H1 (cell line): ENCODE results near the gene PBX1. TPM values are rescaled to one million over a fixed set of nuclear protein-coding genes. Genes with fewer than 3 reads are reported as not detected.

ENCODE experiments used
- CTCF ChIA-PET: fragments of 300-600 bp; sonication (Branson Sonifier 250); formaldehyde crosslinking; loops from one replicate; lab custom pipeline; 2021; ENCODE audit not compliant: partially characterized antibody; lab: Charles Lee
- POLR2A ChIA-PET: fragments of 300-600 bp; sonication (Branson Sonifier 250); formaldehyde crosslinking; loops from one replicate; lab custom pipeline; 2021; ENCODE audit warnings: inconsistent platforms; ENCODE audit not compliant: partially characterized antibody; lab: Charles Lee
- DNase-seq, 2 experiments: peaks; one replicate each; pipeline versions ENCODE4 v3.0.0 to v3.0.0-alpha.2; 2010 to 2022; ENCODE audit warnings: low spot score in 2 of 2, low read depth in 1 of 2, mixed read lengths in 1 of 2
- FAIRE-seq: peaks from 2 replicates; lab custom pipeline; 2011; peaks lifted over from hg19 to GRCh38; lab: Jason Lieb, UNC
- H2AFZ ChIP-seq: 2 replicates; pipeline ENCODE4 v1.8.1; 2012; ENCODE audit warnings: low read length, inconsistent platforms
- H2AK5ac ChIP-seq: 2 replicates; pipeline ENCODE4 v1.6.1; 2013; ENCODE audit warnings: low read depth, low read length
- H2BK120ac ChIP-seq: replicated peaks from 2 replicates; pipeline ENCODE3; 2013; ENCODE audit warnings: low read depth, low read length, inconsistent platforms
- H2BK12ac ChIP-seq: 2 replicates; pipeline ENCODE4 v1.6.1; 2013; ENCODE audit warnings: low read depth, low read length
- H2BK15ac ChIP-seq: 2 replicates; pipeline ENCODE4 v1.6.1; 2013; ENCODE audit warnings: low read length
- H2BK20ac ChIP-seq: 2 replicates; pipeline ENCODE4 v1.6.1; 2013; ENCODE audit warnings: low read length
- H2BK5ac ChIP-seq: 2 replicates; pipeline ENCODE4 v1.6.1; 2013; ENCODE audit warnings: low read depth, low read length
- H3K14ac ChIP-seq: 2 replicates; pipeline ENCODE4 v1.6.1; 2013; ENCODE audit warnings: inconsistent platforms; ENCODE audit not compliant: insufficient read length
- H3K18ac ChIP-seq: 2 replicates; pipeline ENCODE4 v1.6.1; 2013; ENCODE audit warnings: low read length; ENCODE audit errors: extremely low read depth
- H3K23ac ChIP-seq: 2 replicates; pipeline ENCODE4 v1.6.1; 2013; ENCODE audit warnings: inconsistent platforms; ENCODE audit not compliant: insufficient read length
- H3K23me2 ChIP-seq: 2 replicates; pipeline ENCODE4 v1.6.1; 2013; ENCODE audit warnings: low read depth, low read length
- H3K27ac ChIP-seq: 2 replicates; pipeline ENCODE4 v1.6.1; 2011; ENCODE audit warnings: low read depth, low read length, inconsistent platforms
- H3K27me3 ChIP-seq, 4 experiments: replicated peaks in 1 of 4; 1 replicate in 1 of 4; 2 replicates in 3 of 4; pipeline versions ENCODE4 v1.6.1 to v1.8.1; 2011 to 2013; ENCODE audit warnings: low read length in 3 of 4, mild to moderate bottlenecking in 3 of 4, inconsistent platforms in 2 of 4, mixed read lengths in 2 of 4, moderate library complexity in 1 of 4; ENCODE audit not compliant: control insufficient read depth in 3 of 4, insufficient read depth in 3 of 4; ENCODE audit errors: extremely low read depth in 1 of 4
- H3K36me3 ChIP-seq, 4 experiments: 2 replicates each; pipeline versions ENCODE4 v1.6.1 to v1.8.1; 2011 to 2013; ENCODE audit warnings: mild to moderate bottlenecking in 4 of 4, low read length in 3 of 4, moderate library complexity in 2 of 4, control low read depth in 1 of 4, inconsistent platforms in 1 of 4; ENCODE audit not compliant: insufficient read depth in 4 of 4, control insufficient read depth in 2 of 4
- H3K4ac ChIP-seq: replicated peaks from 2 replicates; pipeline ENCODE3; 2013; ENCODE audit warnings: low read length, low read depth, mixed read lengths, inconsistent platforms; ENCODE audit not compliant: insufficient read length
- H3K4me1 ChIP-seq, 4 experiments: replicated peaks in 1 of 4; 1 replicate in 1 of 4; 2 replicates in 3 of 4; pipeline versions ENCODE4 v1.6.1 to v1.8.1; 2011 to 2013; ENCODE audit warnings: low read length in 3 of 4, inconsistent platforms in 2 of 4, mixed read lengths in 1 of 4; ENCODE audit not compliant: insufficient read depth in 4 of 4, control insufficient read depth in 3 of 4
- H3K4me2 ChIP-seq, 2 experiments: 2 replicates each; pipeline versions ENCODE4 v1.6.1 to v1.8.1; 2011 to 2013; ENCODE audit warnings: low read depth in 2 of 2, low read length in 2 of 2, control low read depth in 1 of 2, inconsistent platforms in 1 of 2, mild to moderate bottlenecking in 1 of 2; ENCODE audit not compliant: insufficient read depth in 1 of 2
- H3K4me3 ChIP-seq, 4 experiments: fragments of 200-600, 300-600 bp in 1 of 4; sonication (generic), shearing (Covaris generic), sonication (Bioruptor Twin) in 1 of 4; 2 replicates each; pipeline versions ENCODE4 v1.5.1 to v1.8.1; 2011 to 2016; ENCODE audit warnings: low read length in 4 of 4, low read depth in 3 of 4, control low read depth in 2 of 4, inconsistent platforms in 2 of 4, mild to moderate bottlenecking in 2 of 4, mixed read lengths in 1 of 4, moderate library complexity in 1 of 4; ENCODE audit not compliant: insufficient read depth in 2 of 4; ENCODE audit errors: extremely low read depth in 1 of 4
- H3K56ac ChIP-seq: replicated peaks from 2 replicates; pipeline ENCODE3; 2013; ENCODE audit warnings: low read depth, mild to moderate bottlenecking, mixed read lengths, low read length, inconsistent platforms; ENCODE audit not compliant: insufficient read length
- H3K79me1 ChIP-seq: 2 replicates; pipeline ENCODE4 v1.6.1; 2013; ENCODE audit warnings: low read depth, low read length, control low read depth
- H3K79me2 ChIP-seq, 2 experiments: 2 replicates each; pipeline versions ENCODE4 v1.6.1 to v1.8.1; 2012 to 2013; ENCODE audit warnings: low read length in 2 of 2, mild to moderate bottlenecking in 2 of 2, inconsistent platforms in 1 of 2; ENCODE audit not compliant: insufficient read depth in 2 of 2, control insufficient read depth in 1 of 2
- H3K9ac ChIP-seq, 4 experiments: replicated peaks in 1 of 4; 1 replicate in 1 of 4; 2 replicates in 3 of 4; pipeline versions ENCODE4 v1.6.1 to v1.8.1; 2011 to 2013; ENCODE audit warnings: low read depth in 3 of 4, low read length in 3 of 4, control low read depth in 2 of 4, mild to moderate bottlenecking in 2 of 4, moderate library complexity in 2 of 4, inconsistent platforms in 1 of 4; ENCODE audit errors: extremely low read depth in 1 of 4
- H3K9me3 ChIP-seq, 2 experiments: 2 replicates each; pipeline versions ENCODE4 v1.6.1 to v1.8.1; 2012 to 2013; ENCODE audit warnings: mild to moderate bottlenecking in 2 of 2, moderate library complexity in 2 of 2, control low read depth in 1 of 2, inconsistent platforms in 1 of 2, low read depth in 1 of 2, low read length in 1 of 2, mixed read lengths in 1 of 2; ENCODE audit not compliant: insufficient read depth in 2 of 2
- H4K20me1 ChIP-seq, 2 experiments: replicated peaks in 1 of 2; 2 replicates each; pipeline versions ENCODE3 to v1.8.1; 2011 to 2013; ENCODE audit warnings: inconsistent platforms in 2 of 2, low read length in 2 of 2, mild to moderate bottlenecking in 1 of 2; ENCODE audit not compliant: insufficient read depth in 2 of 2, control insufficient read depth in 1 of 2
- H4K5ac ChIP-seq: 2 replicates; pipeline ENCODE4 v1.6.1; 2013; ENCODE audit warnings: low read length, low read depth, mixed read lengths, inconsistent platforms; ENCODE audit not compliant: insufficient read length
- H4K8ac ChIP-seq: 2 replicates; pipeline ENCODE4 v1.8.0; 2013; ENCODE audit warnings: mild to moderate bottlenecking, moderate library complexity, low read length, inconsistent platforms; ENCODE audit not compliant: insufficient read depth; ENCODE audit errors: extremely low read depth
- H4K91ac ChIP-seq: replicated peaks from 2 replicates; pipeline ENCODE3; 2013; ENCODE audit warnings: low read length, mixed read lengths, inconsistent platforms; ENCODE audit not compliant: insufficient read length
- FOSL1 ChIP-seq: IDR thresholded peaks from 2 replicates; pipeline ENCODE4 v1.6.1; 2011; ENCODE audit warnings: mild to moderate bottlenecking, low read depth, low read length, moderate library complexity; ENCODE audit not compliant: insufficient read depth
- HDAC2 ChIP-seq, 2 experiments: fragments of 300-600 bp in 1 of 2; sonication (generic) in 1 of 2; IDR thresholded peaks; 2 replicates each; pipeline ENCODE4 v1.6.1; 2011 to 2012; ENCODE audit warnings: low read depth in 2 of 2, low read length in 2 of 2, mild to moderate bottlenecking in 2 of 2, moderate library complexity in 2 of 2, borderline replicate concordance in 1 of 2, inconsistent platforms in 1 of 2
- WGBS, 2 experiments: shearing (Covaris generic) in 1 of 2; methylation state at CpG; one replicate each; pipeline versions ENCODE4 v1.1.6 to v1.1.7; 2013 to 2015; ENCODE audit warnings: low lambda C conversion rate in 2 of 2, mixed read lengths in 2 of 2, inconsistent platforms in 1 of 2, low coverage in 1 of 2, missing lambda C conversion rate in 1 of 2; ENCODE audit not compliant: insufficient replicate concordance in 2 of 2, insufficient coverage in 1 of 2, insufficient read length in 1 of 2; ENCODE audit errors: extremely low coverage in 1 of 2, missing lambda C conversion rate in 1 of 2; 5-methylcytosine and 5-hydroxymethylcytosine counted together
- polyA plus RNA-seq, 7 experiments: library from polyadenylated mRNA; depleted of rRNA in 3 of 7; stranded (reverse) in 5 of 7; unstranded in 2 of 7; fragments of >200 nt in 5 of 7; fragments of 200-250 nt in 2 of 7; gene quantifications; 1 replicate in 5 of 7; 2 replicates in 1 of 7; 4 replicates in 1 of 7; pipeline versions ENCODE4 v1.2.1 to v1.2.3, GENCODE V29; 2011 to 2013; ENCODE audit warnings: missing spikeins in 2 of 7, mixed read lengths in 2 of 7
- total RNA-seq: library from RNA; stranded (reverse); fragmentation: NEBNext Ultra II Directional; extraction: Animal tissue kit (Norgen Biotek cat#: 25700); gene quantifications from 2 replicates; pipeline ENCODE4 v1.2.1, GENCODE V29; 2021

The PBX1 gene
- total and polyA plus RNA-seq, 2 of the 8 experiments (the other 6 are each of a cell fraction or from before 2014, with no cell fraction given), result 87.4 to 124 TPM

GRCh38 chr1:164719676-164720439 lies 160.9 kb downstream of the PBX1 start:
- no peaks in the 10 kb centered on the region for H3K27me3 ChIP-seq
- no peak overlapping the region for H2BK15ac ChIP-seq
- TF ChIP-seq HDAC2 (IDR thresholded peaks at IDR 0.05; ENCODE audit: borderline replicate concordance in 1 of 2, low read depth in 2 of 2, low read length in 2 of 2), result no peak
- no peak for TF ChIP-seq FOSL1
- TF ChIP-seq, all 59 proteins: peak for 0
- Histone ChIP-seq H3K36me3 (no peaks in the 10 kb centered on the region), H4K91ac (no peak overlapping the region), H2BK5ac (no peak overlapping the region), H3K27ac (no peak overlapping the region), H2BK20ac (no peak overlapping the region), H4K5ac (no peak overlapping the region), H3K79me1 (peaks cover 11% of the 10 kb centered on the region; the same call in 1 of the 2 replicates), H4K8ac (no peak overlapping the region), H3K4me3 (no peak overlapping the region), H3K4me1 (peaks cover 2 to 14% (median 12%) of the 10 kb centered on the region in 4 experiments), H3K23me2 (no peaks in the 10 kb centered on the region; the same call in 1 of the 2 replicates), H2AFZ (no peak overlapping the region), H3K79me2 (peaks cover 0 to 97% of the 10 kb centered on the region in 2 experiments; a peak in 2 of 4 replicates), H2BK12ac (no peak overlapping the region), H4K20me1 (peaks cover 2 to 10% of the 10 kb centered on the region in 2 experiments), H2AK5ac (no peak overlapping the region), H3K14ac (no peak overlapping the region), H3K9me3 (no peaks in the 10 kb centered on the region), H3K23ac (no peak overlapping the region), H3K4ac (no peak overlapping the region), H3K9ac (no peak overlapping the region), H3K4me2 (no peak overlapping the region), H3K18ac (no peak overlapping the region), H3K56ac (no peak overlapping the region), H2BK120ac (no peak overlapping the region)
- POLR2A ChIA-PET, result no interaction called here
- CTCF ChIA-PET, result interaction anchor here (1.0 kb wide), 2 partner anchors 16 to 46 kb away, joined by 3 read pairs; no protein-coding TSS in a partner anchor
- FAIRE-seq, result no peak
- DNase-seq, result no peak
- 93% methylated on average over 8 of the region's 8 CpGs; no CpG with 5 or more reads in 1 of the 2 experiments for WGBS, 2 experiments
